Keratinocyte (primary cell): ENCODE measurements around the gene CDT1. TPM values are rescaled to one million over a fixed set of nuclear protein-coding genes. Genes with fewer than 3 reads are reported as not detected.

Experiments used
- DNase-seq: peaks from one replicate; pipeline ENCODE4 v3.0.0-alpha.2; 2011; ENCODE audit warnings: low read depth, missing footprints, low spot score
- FAIRE-seq: peaks from 2 replicates; lab custom pipeline; 2011; peaks lifted over from hg19 to GRCh38; lab: Jason Lieb, UNC
- H2AFZ ChIP-seq: 2 replicates; pipeline ENCODE4 v1.6.0; 2012; ENCODE audit warnings: low read length, control low read depth, inconsistent platforms; ENCODE audit not compliant: control insufficient read depth
- H3K27ac ChIP-seq: 2 replicates; pipeline ENCODE4 v1.5.1; 2011; ENCODE audit warnings: low read length; ENCODE audit not compliant: control insufficient read depth, insufficient read depth
- H3K27me3 ChIP-seq: 3 replicates; pipeline ENCODE4 v1.6.0; 2011; ENCODE audit warnings: low read length; ENCODE audit not compliant: control insufficient read depth, insufficient read depth; ENCODE audit errors: extremely low read depth
- H3K36me3 ChIP-seq, 2 experiments: 2 replicates in 1 of 2; 3 replicates in 1 of 2; pipeline ENCODE4 v1.5.1; 2011; ENCODE audit warnings: low read length in 2 of 2, mild to moderate bottlenecking in 1 of 2; ENCODE audit not compliant: control insufficient read depth in 2 of 2, insufficient read depth in 2 of 2; ENCODE audit errors: extremely low read depth in 1 of 2
- H3K4me1 ChIP-seq: 3 replicates; pipeline ENCODE4 v1.5.1; 2011; ENCODE audit warnings: low read length; ENCODE audit not compliant: control insufficient read depth, insufficient read depth; ENCODE audit errors: extremely low read depth
- H3K4me2 ChIP-seq: 3 replicates; pipeline ENCODE4 v1.6.0; 2011; ENCODE audit warnings: low read depth, low read length; ENCODE audit not compliant: control insufficient read depth, insufficient read depth; ENCODE audit errors: extremely low read depth
- H3K4me3 ChIP-seq, 3 experiments: fragments of 200-600 bp in 1 of 3; sonication (generic) in 1 of 3; 2 replicates in 2 of 3; 3 replicates in 1 of 3; pipeline ENCODE4 v1.5.1; 2011 to 2016; ENCODE audit warnings: low read length in 3 of 3, mild to moderate bottlenecking in 3 of 3, control low read depth in 2 of 3, inconsistent platforms in 1 of 3, low read depth in 1 of 3, mixed read lengths in 1 of 3, mixed run types in 1 of 3, moderate library complexity in 1 of 3; ENCODE audit not compliant: control insufficient read depth in 2 of 3, insufficient read depth in 2 of 3; ENCODE audit errors: extremely low read depth in 1 of 3
- H3K79me2 ChIP-seq: 2 replicates; pipeline ENCODE4 v1.6.0; 2012; ENCODE audit warnings: low read length; ENCODE audit not compliant: control insufficient read depth, insufficient read depth
- H3K9ac ChIP-seq: 3 replicates; pipeline ENCODE4 v1.6.0; 2011; ENCODE audit warnings: low read length; ENCODE audit not compliant: control insufficient read depth, insufficient read depth; ENCODE audit errors: extremely low read depth
- H3K9me1 ChIP-seq: 3 replicates; pipeline ENCODE4 v1.6.0; 2011; ENCODE audit warnings: low read length; ENCODE audit not compliant: control insufficient read depth, insufficient read depth; ENCODE audit errors: extremely low read depth
- H3K9me3 ChIP-seq: 2 replicates; pipeline ENCODE4 v1.5.1; 2012; ENCODE audit warnings: low read depth, low read length; ENCODE audit not compliant: control insufficient read depth
- H4K20me1 ChIP-seq: 3 replicates; pipeline ENCODE4 v1.6.0; 2011; ENCODE audit warnings: low read length; ENCODE audit not compliant: control insufficient read depth, insufficient read depth; ENCODE audit errors: extremely low read depth
- EZH2 ChIP-seq: IDR thresholded peaks from one replicate; pipeline ENCODE4 v1.6.1; 2012; ENCODE audit warnings: inconsistent platforms, mild to moderate bottlenecking, low read length, moderate library complexity
- dilution Hi-C: fragments of 300-500 bp; cut with MboI; formaldehyde crosslinking; loops from one replicate; pipeline ENCODE4 v1.7.0; 2020; ENCODE audit warnings: low sequenced_read_pairs; ENCODE audit not compliant: extremely low pct_ligation_motif_present
- polyA plus RNA-seq, 5 experiments: library from polyadenylated mRNA; depleted of rRNA in 3 of 5; stranded (reverse) in 3 of 5; stranded (forward) in 1 of 5; unstranded in 1 of 5; fragments of >200 nt; gene quantifications; 1 replicate in 1 of 5; 2 replicates in 3 of 5; 3 replicates in 1 of 5; pipeline versions ENCODE4 v1.2.1 to v1.2.3, GENCODE V29; 2011 to 2012; ENCODE audit warnings: missing spikeins in 2 of 5, low read depth in 1 of 5, low replicate concordance in 1 of 5
- TF ChIP-seq, protein P1 (sequence below), 3 experiments: IDR thresholded peaks in 1 of 3; conservative IDR thresholded peaks in 1 of 3; optimal IDR thresholded peaks in 1 of 3; 2 replicates in 2 of 3; 3 replicates in 1 of 3; pipeline versions ENCODE3 to v1.5.1; 2011; ENCODE audit warnings: low read length in 3 of 3, mild to moderate bottlenecking in 3 of 3, moderate library complexity in 2 of 3, control low read depth in 1 of 3, inconsistent platforms in 1 of 3; ENCODE audit not compliant: insufficient read depth in 2 of 3; ENCODE audit errors: extremely low read depth in 1 of 3

The CDT1 gene
- polyA plus RNA-seq, 1 donor (not counting 4 experiments of a cell fraction or from before 2014, with no cell fraction given), result 2.0 TPM

DNA sequence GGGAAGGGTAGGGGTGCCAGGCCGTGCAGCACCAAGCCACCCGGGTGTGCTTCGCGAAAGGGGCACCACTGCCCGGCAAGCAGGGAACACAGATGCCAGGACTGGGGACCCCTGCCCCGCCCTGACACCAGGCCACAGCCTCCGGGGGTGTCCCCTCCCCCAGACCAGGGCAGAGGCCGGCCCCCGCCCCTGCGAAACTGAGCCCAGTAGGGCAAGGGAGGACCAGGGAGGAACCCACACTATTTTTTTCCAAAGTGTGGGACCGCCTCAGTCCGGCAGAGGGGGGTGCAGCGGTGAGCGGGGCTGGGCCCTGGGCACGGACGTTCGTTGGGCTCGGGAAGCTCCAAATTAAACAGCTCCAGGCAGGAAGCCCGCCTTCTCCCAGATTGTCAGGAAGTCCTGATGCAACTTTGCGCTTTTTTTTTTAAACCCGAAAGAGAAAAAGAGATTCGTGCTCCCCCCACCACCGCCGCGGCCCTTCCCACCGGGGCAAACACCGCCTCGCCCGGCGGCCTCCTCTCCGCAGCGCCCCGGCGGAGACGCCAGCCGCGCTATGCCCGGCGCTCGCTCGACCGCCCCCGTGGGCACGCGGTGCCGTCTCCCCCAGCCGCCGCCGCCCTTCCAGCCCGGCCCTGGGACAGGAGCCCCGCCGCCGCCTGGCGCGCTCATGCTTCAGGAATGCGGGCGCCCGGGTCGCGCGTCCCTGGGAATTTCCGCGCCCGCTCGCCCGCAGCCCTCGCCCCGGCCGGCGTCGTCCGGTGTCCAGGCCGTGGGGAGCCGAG is 19.3 kb upstream of the CDT1 start:
- FAIRE-seq (no peak), DNase-seq (no peak)
- Histone ChIP-seq H3K9me1 (no peaks in the 10 kb centered on the region), H3K4me1 (peaks cover 35% of the 10 kb centered on the region), H3K79me2 (peaks cover 54% of the 10 kb centered on the region), H3K27ac (peak overlapping the region; percentile 93), H2AFZ (no peak overlapping the region), H3K27me3 (no peaks in the 10 kb centered on the region), H3K9me3 (no peaks in the 10 kb centered on the region), H3K9ac (peak overlapping the region; percentile 95), H3K4me3 (peak overlapping the region; percentile 75 to 93 (median 78)), H3K36me3 (peaks cover 2 to 4% of the 10 kb centered on the region in 2 experiments), H3K4me2 (peak overlapping the region; percentile 100), H4K20me1 (peaks cover 26% of the 10 kb centered on the region)
- dilution Hi-C loops, result no loop called here
- no peak for TF ChIP-seq EZH2
- TF ChIP-seq, protein P1, sequence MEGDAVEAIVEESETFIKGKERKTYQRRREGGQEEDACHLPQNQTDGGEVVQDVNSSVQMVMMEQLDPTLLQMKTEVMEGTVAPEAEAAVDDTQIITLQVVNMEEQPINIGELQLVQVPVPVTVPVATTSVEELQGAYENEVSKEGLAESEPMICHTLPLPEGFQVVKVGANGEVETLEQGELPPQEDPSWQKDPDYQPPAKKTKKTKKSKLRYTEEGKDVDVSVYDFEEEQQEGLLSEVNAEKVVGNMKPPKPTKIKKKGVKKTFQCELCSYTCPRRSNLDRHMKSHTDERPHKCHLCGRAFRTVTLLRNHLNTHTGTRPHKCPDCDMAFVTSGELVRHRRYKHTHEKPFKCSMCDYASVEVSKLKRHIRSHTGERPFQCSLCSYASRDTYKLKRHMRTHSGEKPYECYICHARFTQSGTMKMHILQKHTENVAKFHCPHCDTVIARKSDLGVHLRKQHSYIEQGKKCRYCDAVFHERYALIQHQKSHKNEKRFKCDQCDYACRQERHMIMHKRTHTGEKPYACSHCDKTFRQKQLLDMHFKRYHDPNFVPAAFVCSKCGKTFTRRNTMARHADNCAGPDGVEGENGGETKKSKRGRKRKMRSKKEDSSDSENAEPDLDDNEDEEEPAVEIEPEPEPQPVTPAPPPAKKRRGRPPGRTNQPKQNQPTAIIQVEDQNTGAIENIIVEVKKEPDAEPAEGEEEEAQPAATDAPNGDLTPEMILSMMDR (optimal IDR thresholded peaks at IDR 0.05 in 1 of 3, IDR thresholded peaks at IDR 0.05 in 1 of 3, conservative IDR thresholded peaks at IDR 0.05 in 1 of 3; ENCODE audit: extremely low read depth in 1 of 3, insufficient read depth in 2 of 3, low read length in 3 of 3), result peak; percentile 27 to 66 (median 43)

GRCh38 chr16:88784856-88785105 is 18.8 kb upstream of the CDT1 start:
- H3K9me1 ChIP-seq, result no peaks in the 10 kb centered on the region
- DNase-seq, result no peak
- peaks cover 35% of the 10 kb centered on the region for H3K4me1 ChIP-seq
- no peak overlapping the region for H2AFZ ChIP-seq
- dilution Hi-C loops, result no loop called here
- H3K79me2 ChIP-seq, result peaks cover 49% of the 10 kb centered on the region
- peak overlapping the region; percentile 93 for H3K27ac ChIP-seq
- FAIRE-seq, result no peak
- peaks cover 21% of the 10 kb centered on the region for H4K20me1 ChIP-seq
- H3K4me2 ChIP-seq, result peak overlapping the region; percentile 10
- peak overlapping the region; percentile 75 to 93 (median 78) for H3K4me3 ChIP-seq
- H3K36me3 ChIP-seq, result peaks cover 0 to 2% of the 10 kb centered on the region in 2 experiments
- TF ChIP-seq, protein P1 (optimal IDR thresholded peaks at IDR 0.05 in 1 of 3, IDR thresholded peaks at IDR 0.05 in 1 of 3, conservative IDR thresholded peaks at IDR 0.05 in 1 of 3; ENCODE audit: extremely low read depth in 1 of 3, insufficient read depth in 2 of 3, low read length in 3 of 3), result no peak
- no peak for TF ChIP-seq EZH2
- H3K27me3 ChIP-seq, result peaks cover 4% of the 10 kb centered on the region
- no peaks in the 10 kb centered on the region for H3K9me3 ChIP-seq
- H3K9ac ChIP-seq, result peak overlapping the region; percentile 95
